Ramos (cell line): ENCODE measurements around the gene KDSR.
"Not testable (repeated sequence)": the region's sequence is repeated elsewhere in the genome, so short reads cannot be mapped to it uniquely, and the experiment has no call there.

ENCODE experiments used
- in situ Hi-C: fragments of 300-500 bp; cut with MboI; formaldehyde crosslinking; loops from one replicate; pipeline ENCODE4 v1.14.3; 2022; ENCODE audit warnings: low sequenced_read_pairs; ENCODE audit not compliant: unreplicated experiment

Gene KDSR

DNA sequence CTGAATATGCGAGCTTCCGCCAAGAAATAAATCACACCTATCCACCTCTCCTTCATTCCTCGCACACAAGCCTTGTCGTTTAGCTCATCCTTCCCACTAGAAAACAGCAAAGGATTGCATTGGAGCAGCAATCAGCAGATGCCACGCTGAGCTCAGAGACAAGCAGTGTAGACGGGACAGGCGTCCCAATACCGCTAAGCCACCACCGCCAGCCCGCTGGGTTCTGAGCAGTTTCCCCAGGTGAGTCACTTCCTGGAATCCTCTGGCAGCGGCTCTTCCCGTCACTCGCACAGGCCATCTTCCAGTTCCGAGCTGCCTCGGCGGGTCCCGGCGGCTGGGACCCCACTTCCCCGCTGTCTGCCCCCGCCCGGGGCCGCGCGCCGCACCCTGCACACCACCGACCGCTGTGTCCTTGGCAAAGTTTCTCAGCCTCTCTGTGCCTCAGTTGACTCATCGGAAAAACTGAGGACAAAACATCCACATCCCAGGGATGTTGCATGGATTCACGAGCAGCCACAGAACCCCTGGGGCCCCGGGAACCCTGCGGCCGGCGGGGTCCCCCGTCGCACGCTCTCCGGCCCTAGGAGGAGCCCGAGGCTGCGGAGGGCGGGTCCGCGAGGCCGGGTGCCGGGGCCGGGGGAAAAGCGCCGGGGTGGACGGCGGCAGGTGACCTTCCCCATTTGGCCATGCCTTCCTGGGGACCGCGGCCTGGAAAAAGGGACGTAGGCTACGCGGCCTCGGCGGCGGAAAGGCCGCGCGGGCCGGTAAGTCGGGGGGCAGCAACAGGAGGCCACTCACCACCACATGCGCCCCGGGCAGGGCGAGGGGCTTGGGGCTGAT lies 573 bp downstream of the KDSR start:
- in situ Hi-C loops = no loop called here

- in situ Hi-C loops = no loop called here
Observed at GRCh38 chr18:63365876-63366212, 1.2 kb downstream of the KDSR start.

- in situ Hi-C loops = no loop called here
Observed at GRCh38 chr18:63363951-63364350, 3.1 kb downstream of the KDSR start.

DNA sequence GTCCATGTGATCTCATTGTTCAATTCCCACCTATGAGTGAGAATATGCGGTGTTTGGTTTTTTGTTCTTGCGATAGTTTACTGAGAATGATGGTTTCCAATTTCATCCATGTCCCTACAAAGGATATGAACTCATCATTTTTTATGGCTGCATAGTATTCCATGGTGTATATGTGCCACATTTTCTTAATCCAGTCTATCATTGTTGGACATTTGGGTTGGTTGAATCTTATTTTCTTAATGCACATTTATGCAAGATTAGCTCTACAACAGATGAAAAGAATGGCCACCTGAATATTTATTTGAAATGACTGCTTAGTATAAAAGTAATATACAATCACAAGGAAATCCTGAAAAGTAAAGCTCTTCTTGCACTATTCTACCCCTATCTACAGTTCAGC lies 3.6 kb downstream of the KDSR start:
- in situ Hi-C loops = not testable (repeated sequence)

GRCh38 chr18:63356272-63356896 lies 10.6 kb downstream of the KDSR start:
- in situ Hi-C loops = no loop called here

- in situ Hi-C loops = no loop called here
Observed at GRCh38 chr18:63350230-63350629, 16.8 kb downstream of the KDSR start.

DNA sequence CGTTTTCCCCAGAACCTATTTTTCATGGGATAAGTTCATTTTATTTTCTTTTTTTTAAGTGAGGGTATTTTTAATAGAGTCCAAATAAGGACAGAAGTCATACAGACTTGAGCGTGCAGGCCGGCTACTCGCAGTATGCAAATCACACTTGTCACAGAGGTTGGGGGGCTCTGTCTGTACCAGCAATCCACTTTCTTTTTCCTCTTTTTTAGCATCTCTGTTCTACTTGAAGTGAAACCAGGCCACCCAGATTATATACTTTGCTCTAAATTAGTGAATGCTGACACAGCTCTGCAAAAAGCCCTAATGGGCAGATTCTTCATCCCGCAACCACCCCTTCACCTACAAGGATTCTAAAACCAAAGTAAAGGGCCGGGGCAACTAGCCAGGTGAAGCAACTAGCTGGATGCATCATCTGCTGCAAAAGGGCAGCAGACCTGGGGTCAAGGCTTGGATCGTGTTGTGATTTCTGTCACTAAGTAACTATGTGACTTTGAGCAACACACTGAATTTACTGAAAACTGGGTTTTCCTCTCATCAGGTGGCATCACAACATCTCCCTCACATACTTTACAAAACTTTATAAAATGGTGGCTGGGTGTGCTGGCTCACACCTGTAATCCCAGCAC lies 18.4 kb downstream of the KDSR start:
- in situ Hi-C loops = no loop called here

DNA sequence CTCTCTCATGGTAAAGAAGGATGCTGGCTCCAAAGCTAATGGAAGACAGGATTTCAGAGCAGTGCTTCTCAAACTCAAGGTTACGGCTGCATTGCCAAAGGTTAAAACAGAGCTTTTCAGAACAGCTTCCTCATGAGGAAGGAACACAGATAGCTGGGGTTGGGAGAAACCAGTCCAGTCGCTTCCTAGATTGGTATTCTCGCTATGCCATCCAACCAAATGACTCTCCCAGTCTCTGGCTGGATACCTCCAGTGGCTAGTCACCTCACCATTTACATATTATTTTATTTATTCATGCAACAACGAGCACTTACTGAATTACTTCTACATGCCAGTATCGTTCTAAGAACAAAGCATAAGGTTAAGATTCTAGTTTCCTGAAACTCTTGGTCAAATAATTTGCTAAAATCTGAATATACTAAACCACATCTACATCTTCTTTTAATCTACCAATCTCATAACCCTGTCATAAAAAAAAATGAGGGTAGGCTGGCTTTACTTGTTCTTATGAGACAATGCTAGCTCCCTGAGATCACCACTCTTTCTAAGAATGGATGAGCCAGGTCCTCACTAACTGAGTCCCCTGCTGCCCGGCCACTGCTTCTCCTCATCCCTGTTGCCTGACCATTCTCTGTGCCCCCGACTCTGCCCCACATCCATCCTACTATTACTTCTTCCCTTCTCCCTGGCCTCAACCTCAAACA lies 20.4 kb downstream of the KDSR start:
- in situ Hi-C loops = no loop called here

- in situ Hi-C loops = no loop called here
Observed at GRCh38 chr18:63346031-63346430, 21.0 kb downstream of the KDSR start.

- in situ Hi-C loops = no loop called here
Observed at GRCh38 chr18:63344918-63345317, 22.1 kb downstream of the KDSR start.

GRCh38 chr18:63344263-63344662 lies 22.7 kb downstream of the KDSR start:
- in situ Hi-C loops = no loop called here

- in situ Hi-C loops = no loop called here
Observed at GRCh38 chr18:63342206-63342605, 24.8 kb downstream of the KDSR start.

DNA sequence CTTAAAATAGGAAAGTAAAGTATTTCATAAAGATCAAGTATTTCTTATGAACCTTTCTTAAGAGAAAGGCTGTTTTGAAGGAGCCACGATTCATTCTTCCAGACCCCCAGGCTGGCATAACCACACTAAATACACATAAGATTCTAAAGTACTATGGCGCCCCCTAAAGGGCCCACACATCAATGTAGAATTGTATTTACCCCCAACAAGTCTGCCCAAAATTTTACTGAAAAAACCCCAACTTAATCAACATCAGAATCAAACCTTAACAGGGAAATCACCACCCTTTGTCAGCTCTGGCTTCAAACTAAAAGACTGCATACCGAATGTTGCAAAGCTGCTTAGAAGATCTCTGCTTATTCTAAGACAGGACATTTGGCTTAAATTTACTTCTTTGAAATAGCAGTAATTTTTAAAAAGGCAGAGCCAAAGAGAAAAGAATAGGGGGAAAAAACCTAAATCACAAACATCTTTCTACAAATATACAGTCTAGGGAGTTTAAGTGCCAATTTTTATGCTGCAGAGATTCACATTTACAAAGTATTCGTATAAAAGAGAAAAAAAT lies 27.0 kb downstream of the KDSR start:
- in situ Hi-C loops = loop anchor here (10.0 kb wide), 1 partner anchor 335 kb away; no protein-coding TSS in a partner anchor

DNA sequence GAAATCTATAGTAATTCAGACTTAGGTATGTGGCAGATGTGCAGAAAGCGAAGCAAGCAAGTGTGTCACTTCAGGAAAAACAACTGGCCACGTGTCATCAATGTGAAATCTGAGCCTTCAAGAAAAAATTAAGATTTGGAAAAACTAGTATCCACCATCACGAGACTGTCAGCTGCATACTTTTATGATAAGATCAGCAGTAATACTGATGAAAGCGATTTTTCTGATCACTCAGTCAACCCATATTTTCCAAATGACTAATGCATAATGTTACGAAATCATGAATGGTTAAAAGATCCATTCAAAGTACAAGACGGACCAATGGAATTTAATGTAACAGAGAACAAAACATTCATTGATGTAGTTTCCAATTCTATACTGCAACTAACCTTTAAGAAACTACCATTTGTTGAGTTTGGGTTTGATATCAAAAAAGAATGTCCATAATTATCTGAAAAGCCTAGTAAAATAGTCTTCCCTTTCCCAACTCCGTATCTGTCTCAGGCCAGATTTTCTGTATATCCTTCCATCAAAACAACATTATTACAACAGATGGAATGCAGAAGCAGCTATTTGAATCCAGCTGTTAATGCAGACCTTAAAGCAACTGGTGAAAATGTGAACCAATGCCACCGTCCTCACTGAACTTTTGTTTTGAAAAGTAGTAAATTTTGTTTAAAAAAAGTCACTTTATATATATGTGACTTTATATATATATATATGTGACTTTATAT lies 30.5 kb downstream of the KDSR start:
- in situ Hi-C loops = loop anchor here (10.0 kb wide), 1 partner anchor 332 kb away; no protein-coding TSS in a partner anchor

DNA sequence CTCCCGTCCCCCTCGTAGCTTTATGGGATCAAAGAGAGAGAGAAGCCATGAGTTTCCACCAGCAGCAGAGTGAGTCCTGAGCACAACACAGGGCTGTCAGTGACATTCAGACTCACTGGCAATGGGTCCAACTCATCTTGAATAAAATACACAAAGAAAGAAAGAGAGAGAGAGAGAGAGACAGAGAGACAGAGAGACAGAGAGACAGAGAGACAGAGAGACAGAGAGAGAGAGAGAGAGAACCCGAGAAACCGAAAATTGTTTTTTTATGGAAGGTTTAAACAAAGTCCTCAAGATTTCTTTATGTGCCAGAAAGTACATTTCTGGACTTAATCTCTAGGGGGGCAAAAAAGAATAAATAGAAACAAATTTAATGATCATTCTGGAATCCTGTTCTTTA lies 35.9 kb downstream of the KDSR start:
- in situ Hi-C loops = loop anchor here (10.0 kb wide), 1 partner anchor 326 kb away; no protein-coding TSS in a partner anchor

- in situ Hi-C loops = loop anchor here (10.0 kb wide), 2 partner anchors 195 to 325 kb away; no protein-coding TSS in a partner anchor
Observed at GRCh38 chr18:63329431-63330145, 37.4 kb downstream of the KDSR start.

DNA sequence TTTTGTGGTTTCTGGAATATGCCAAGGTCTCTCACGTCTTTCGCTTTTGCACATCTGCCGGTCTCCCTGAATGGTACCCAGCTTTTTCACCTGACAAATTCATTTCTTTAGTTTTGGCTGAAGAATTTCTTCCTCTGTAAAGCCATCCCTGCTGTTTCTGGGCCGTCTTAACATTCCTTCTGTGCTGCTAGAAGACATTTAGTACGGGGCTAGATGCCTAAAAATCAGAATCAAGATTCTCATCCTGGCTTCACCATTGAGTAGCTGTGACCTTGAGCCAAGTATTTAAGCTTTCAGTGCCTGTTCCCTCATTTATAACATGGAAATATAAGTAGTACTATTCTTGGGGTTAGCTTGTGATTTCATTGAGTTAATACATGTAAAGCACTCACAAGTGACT lies 41.0 kb downstream of the KDSR start:
- in situ Hi-C loops = loop anchor here (10.0 kb wide), 1 partner anchor 191 kb away; no protein-coding TSS in a partner anchor

DNA sequence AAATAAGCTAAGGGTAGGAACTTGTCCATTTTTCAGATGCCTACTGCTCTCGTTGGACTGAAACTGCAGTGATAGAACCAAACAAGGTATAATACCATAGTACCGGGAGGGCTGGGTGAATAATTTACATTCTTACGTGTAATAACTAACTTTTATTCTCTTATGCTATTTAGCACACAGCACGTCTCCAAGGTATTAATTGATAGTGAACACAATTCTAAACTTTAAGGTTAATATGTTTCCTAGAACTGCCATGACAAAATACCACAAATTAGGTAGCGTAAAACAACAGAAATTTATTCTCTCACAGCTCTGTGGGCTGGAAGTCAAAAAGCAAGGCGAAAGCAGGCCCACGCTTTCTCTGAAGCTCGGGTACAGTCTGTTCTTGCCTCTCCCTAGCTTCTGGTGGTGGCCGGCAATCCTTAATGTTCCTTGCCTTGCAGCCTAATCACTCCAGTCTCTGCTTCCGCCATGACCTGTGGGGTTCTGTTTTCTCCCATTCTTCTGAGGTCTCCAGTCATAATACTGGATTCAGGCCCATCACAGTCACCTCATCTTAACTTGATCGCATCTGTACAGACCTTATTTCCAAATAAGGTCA lies 41.8 kb downstream of the KDSR start:
- in situ Hi-C loops = loop anchor here (10.0 kb wide), 1 partner anchor 190 kb away; no protein-coding TSS in a partner anchor
